ENCODE results near the gene PHIP.
"Not testable (repeated sequence)": the region's sequence is repeated elsewhere in the genome, so short reads cannot be mapped to it uniquely, and the experiment has no call there.

Gene PHIP

GRCh38 chr6:78925317-78925716 is 152.7 kb downstream of the PHIP start:
- DNase-seq (ENCODE audit: low spot score), result no peak

DNA sequence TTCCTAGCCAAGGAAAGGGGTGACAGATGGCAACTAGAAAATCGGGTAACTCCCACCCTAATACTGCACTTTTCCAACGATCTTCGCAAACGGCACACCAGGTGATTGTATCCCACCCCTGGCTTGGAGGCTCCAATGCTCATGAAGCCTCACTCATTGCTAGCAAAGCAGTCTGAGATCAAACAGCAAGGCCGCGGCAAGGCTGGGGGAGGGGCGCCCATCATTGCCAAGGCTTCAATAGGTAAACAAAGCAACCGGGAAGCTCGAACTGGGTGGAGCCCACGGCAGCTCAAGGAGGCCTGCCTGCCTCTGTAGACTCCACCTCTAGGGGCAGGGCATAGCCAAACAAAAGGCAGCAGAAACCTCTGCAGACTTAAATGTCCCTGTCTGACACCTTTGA is 156.9 kb downstream of the PHIP start:
- not testable (repeated sequence) for DNase-seq (ENCODE audit: low spot score)

DNA sequence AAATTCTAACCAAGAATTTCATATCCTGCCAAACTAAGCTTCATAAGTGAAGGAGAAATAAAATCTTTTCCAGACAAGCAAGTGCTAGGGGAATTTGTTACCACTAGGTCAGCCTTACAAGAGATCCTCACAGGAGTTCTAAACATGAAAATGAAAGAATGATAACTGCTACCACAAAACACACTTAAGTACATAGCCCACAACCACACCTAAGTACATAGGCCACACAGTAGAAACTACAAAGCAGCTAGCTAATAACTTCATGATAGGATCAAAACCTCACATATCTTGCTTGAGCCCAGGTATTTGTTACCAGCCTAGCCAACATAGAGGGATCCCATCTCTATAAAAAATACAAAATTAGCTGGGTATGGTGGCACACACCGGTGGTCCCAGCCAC is 160.3 kb downstream of the PHIP start:
- DNase-seq (ENCODE audit: low spot score), result no peak

DNA sequence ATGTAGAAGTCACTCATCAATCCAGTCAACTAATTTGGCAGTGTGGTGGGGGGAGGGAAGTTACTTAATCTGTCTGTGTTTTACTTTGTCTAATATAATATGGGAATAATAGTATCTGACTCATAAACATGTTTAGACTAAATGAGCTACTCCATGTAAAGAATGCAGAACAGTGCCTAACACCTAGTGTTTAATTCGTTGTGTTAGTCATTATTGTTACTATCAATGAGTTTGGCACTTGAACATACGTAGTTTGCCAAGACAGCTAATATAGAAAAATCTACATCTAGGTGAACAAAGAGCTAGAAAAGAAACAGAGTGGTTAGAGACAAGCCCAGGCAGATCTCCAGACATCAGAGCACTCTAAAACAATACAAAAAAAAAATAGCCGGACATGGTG is 161.6 kb downstream of the PHIP start:
- DNase-seq (ENCODE audit: low spot score), result no peak

DNA sequence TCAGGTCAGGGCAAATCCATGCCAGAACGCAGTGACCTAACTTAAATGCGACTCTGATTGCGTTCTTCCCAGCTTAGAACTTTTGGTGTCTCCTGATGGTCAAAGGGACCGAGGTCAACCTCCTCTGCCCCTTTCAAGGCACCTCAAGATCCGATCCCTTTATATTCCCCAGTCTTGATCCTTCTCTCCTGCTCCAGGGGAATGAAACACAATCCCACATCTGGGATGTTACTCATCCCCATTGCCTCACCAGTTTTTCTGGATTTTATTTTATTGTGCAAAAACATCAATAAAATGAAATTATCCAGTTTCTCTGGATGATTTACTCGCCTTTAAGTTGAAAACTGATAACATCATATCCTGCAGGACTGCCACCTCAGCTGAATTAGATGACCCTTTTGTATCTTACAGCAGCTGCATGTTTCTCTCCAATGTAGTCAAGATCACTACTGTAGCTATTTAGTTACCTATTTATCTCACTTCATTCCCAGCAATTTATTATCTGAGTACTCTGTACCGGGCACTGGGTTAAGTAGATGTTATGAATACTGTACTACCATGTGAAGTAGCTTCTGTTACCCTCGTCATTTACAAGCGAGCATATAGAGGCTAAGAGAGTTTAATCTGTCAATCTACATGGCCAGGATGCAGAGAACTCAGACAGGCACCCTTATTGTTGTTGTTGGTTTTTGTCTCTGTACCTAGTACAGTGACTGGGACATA is 166.7 kb downstream of the PHIP start:
- DNase-seq (ENCODE audit: low spot score), result no peak

GRCh38 chr6:78910591-78911171 is 167.4 kb downstream of the PHIP start:
- no peak for DNase-seq (ENCODE audit: low spot score)

DNA sequence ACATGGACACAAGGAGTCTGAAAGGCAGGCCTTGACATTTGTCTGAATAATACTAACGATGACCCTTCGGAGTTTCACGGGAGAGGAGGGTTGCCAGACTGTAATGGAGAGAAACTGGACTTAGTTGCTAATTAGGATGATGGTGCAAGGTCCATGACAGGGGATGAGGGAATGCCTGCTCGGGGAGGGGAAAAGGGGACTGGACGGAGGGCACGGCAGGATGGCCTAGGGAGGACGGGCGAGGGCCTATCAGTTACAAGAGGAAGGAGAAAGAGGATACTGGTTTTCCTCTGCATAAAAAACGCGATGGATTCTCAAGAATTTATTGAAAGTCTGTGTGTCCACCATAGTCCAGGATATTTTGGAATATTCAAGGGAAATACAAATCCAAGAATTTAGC is 168.0 kb downstream of the PHIP start:
- no peak for DNase-seq (ENCODE audit: low spot score)

- peak; percentile 26 for DNase-seq (ENCODE audit: low spot score)
These were observed 168.7 kb downstream of the PHIP start for GRCh38 chr6:78909391-78909790.

DNA sequence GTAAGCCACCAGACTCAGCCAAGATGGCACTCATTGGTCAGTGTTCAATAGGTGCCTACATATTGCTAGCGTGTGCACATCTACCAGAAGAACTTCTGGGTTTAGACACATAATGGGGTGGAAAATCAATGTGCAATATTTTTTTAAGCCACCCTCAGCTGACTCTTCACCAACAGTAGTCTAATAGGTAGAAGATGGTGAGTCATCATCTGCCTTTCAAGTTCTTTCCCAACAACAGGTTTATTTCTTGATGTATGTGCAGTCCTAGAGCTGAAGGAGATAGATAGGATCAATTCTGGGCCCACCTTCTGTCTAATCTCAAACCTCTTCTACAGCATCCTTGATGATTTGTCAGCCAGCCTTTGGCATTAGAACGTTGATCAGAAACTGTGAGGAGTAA is 169.4 kb downstream of the PHIP start:
- no peak for DNase-seq (ENCODE audit: low spot score)

DNA sequence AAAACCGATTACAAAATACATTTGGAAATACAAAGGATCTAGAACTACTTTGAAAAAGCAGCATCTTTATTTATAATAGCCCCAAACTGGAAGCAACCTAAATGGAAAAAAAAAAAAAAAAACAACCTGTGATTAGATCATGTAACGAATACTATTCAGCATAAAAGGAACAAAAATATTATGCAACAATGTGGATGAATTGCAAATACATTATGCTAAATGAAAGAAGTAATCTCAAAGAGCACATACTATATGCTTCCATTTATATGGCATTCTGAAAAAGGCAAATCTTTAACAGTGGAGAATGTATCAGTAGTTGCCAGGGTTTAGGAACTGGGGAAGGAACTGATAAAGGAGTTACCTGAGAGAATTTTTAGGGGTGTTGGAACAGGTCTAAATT is 181.8 kb downstream of the PHIP start:
- DNase-seq (ENCODE audit: low spot score), result no peak

DNA sequence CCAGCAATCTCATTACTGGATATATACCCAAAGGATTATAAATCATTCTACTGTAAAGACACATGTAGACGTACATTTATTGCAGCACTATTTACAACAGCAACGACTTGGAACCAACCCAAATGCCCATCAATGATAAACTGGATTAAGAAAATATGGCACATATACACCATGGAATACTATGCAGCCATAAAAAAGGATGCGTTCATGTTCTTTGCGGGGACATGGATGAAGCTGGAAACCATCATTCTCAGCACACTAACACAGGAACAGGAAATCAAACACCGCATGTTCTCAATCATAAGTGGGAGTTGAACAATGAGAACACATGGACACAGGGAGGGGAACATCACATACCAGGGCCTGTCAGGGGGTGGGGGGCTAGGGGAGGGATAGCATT is 188.2 kb downstream of the PHIP start:
- not testable (repeated sequence) for DNase-seq (ENCODE audit: low spot score)
